Stomach (tissue), 9 donors: ENCODE data around the gene FAN1. TPM values are rescaled to one million over a fixed set of nuclear protein-coding genes. Genes with fewer than 3 reads are reported as not detected.
A peak's percentile ranks its signal among the peaks of the same experiment; 100 is the strongest.

ENCODE experiments used
- DNase-seq, 2 donors: peaks; one replicate each; pipeline versions ENCODE4 v3.0.0 to v3.0.0-alpha.2; 2013 to 2019
- H3K27ac ChIP-seq, 5 donors: fragments of 200-600 bp in 4 of 5; sonication (generic) in 4 of 5; one replicate each; pipeline ENCODE4 v1.5.1; 2013 to 2019; ENCODE audit warnings: mild to moderate bottlenecking in 1 of 5, moderate library complexity in 1 of 5
- H3K27me3 ChIP-seq, 3 donors: fragments of 200-600 bp; sonication (generic); one replicate each; pipeline ENCODE4 v1.5.1; 2017 to 2019; ENCODE audit warnings: mixed run types in 1 of 3
- H3K36me3 ChIP-seq, 4 donors: fragments of 200-600 bp; sonication (generic); 1 replicate in 3 of 4; 2 replicates in 1 of 4; pipeline ENCODE4 v1.5.1; 2016 to 2019
- H3K4me1 ChIP-seq, 4 donors: fragments of 200-600 bp; sonication (generic); one replicate each; pipeline ENCODE4 v1.5.1; 2016 to 2019
- H3K4me3 ChIP-seq, 4 donors: fragments of 200-600 bp; sonication (generic) in 3 of 4; one replicate each; pipeline ENCODE4 v1.5.1; 2016 to 2019; ENCODE audit warnings: mild to moderate bottlenecking in 1 of 4
- H3K9me3 ChIP-seq, 4 donors: fragments of 200-600 bp; sonication (generic); one replicate each; pipeline ENCODE4 v1.5.1; 2016 to 2019
- EP300 ChIP-seq: sonication (generic); formaldehyde crosslinking; IDR thresholded peaks from one replicate; pipeline ENCODE4 v1.6.1; 2017; ENCODE audit warnings: antibody characterized with exemption
- POLR2A ChIP-seq, 4 donors: fragments of 450-650 bp; IDR thresholded peaks; one replicate each; pipeline ENCODE4 v1.6.1; 2016; ENCODE audit warnings: antibody characterized with exemption in 4 of 4, control low read depth in 2 of 4, mild to moderate bottlenecking in 1 of 4, moderate library complexity in 1 of 4
- POLR2AphosphoS5 ChIP-seq, 3 donors: sonication (generic); formaldehyde crosslinking; IDR thresholded peaks; one replicate each; pipeline ENCODE4 v1.6.1; 2016; ENCODE audit warnings: antibody characterized with exemption in 3 of 3
- WGBS, 5 donors: extraction: QIAGEN DNeasy Blood & Tissue Kit in 3 of 5; methylation state at CpG; one replicate each; pipeline versions ENCODE4 v1.1.5 to v1.1.7; 2013 to 2018; 5-methylcytosine and 5-hydroxymethylcytosine counted together
- intact Hi-C: fragments of 100-400 bp; cut with DNase I; formaldehyde crosslinking; loops from one replicate; pipeline ENCODE4 v1.15.1; 2023; ENCODE audit warnings: low total_unique reads
- polyA plus RNA-seq, 3 donors: library from polyadenylated mRNA; stranded (reverse); fragments of 200-250 nt; gene quantifications; one replicate each; pipeline ENCODE4 v1.2.3, GENCODE V29; 2013
- total RNA-seq, 5 donors: library from RNA; depleted of rRNA; stranded (reverse); fragments of >200 nt; gene quantifications; one replicate each; pipeline versions ENCODE4 v1.1.0 to v1.2.3, GENCODE V29; 2014 to 2016
- TF ChIP-seq, protein P1 (sequence below), 7 experiments: fragments of 450-650 bp in 4 of 7; fragments of 200-600 bp in 3 of 7; sonication (generic) in 3 of 7; IDR thresholded peaks; one replicate each; pipeline ENCODE4 v1.5.1; 2016 to 2019; ENCODE audit warnings: antibody characterized with exemption in 7 of 7, control low read depth in 2 of 7, mild to moderate bottlenecking in 1 of 7
- donor health status: healthy with polysubstance abuse.
- donor health status: Bipolar disorder and iron deficiency.
- donor health status: healthy.

FAN1 gene
- total and polyA plus RNA-seq, 8 donors = 5.7 to 83.0 (median 20.1) TPM

DNA sequence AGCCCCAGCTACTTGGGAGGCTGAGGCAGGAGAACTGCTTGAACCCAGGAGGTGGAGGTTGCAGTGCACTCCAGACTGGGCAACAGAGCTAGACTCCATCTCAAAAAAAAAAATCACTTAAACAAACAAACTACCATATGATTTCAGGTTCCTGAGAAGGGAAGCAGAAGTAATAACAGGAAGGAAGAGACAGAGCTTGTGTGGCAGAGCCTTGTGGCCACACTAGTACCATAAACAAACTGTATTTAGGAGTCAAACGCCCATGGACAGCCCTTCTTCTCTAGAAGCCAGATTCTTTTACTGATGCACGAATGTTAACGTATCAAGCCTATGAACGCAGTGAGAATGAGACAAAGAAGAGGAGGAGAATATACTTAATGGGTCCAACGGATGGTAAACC is 75.7 kb downstream of the FAN1 start:
- TF ChIP-seq POLR2AphosphoS5 (IDR thresholded peaks at IDR 0.05) (no peak), EP300 (no peak), POLR2A (IDR thresholded peaks at IDR 0.05) (no peak)
- TF ChIP-seq, protein P1, sequence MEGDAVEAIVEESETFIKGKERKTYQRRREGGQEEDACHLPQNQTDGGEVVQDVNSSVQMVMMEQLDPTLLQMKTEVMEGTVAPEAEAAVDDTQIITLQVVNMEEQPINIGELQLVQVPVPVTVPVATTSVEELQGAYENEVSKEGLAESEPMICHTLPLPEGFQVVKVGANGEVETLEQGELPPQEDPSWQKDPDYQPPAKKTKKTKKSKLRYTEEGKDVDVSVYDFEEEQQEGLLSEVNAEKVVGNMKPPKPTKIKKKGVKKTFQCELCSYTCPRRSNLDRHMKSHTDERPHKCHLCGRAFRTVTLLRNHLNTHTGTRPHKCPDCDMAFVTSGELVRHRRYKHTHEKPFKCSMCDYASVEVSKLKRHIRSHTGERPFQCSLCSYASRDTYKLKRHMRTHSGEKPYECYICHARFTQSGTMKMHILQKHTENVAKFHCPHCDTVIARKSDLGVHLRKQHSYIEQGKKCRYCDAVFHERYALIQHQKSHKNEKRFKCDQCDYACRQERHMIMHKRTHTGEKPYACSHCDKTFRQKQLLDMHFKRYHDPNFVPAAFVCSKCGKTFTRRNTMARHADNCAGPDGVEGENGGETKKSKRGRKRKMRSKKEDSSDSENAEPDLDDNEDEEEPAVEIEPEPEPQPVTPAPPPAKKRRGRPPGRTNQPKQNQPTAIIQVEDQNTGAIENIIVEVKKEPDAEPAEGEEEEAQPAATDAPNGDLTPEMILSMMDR (IDR thresholded peaks at IDR 0.05) = no peak
- WGBS, 5 donors = 88 to 92% (median 89%) methylated on average over 5 of the region's 5 CpGs
- H3K9me3 ChIP-seq = no peaks in the 10 kb centered on the region
- H3K4me3 ChIP-seq = no peak overlapping the region
- no peak for DNase-seq
- peaks cover 6 to 52% (median 36%) of the 10 kb centered on the region in 4 donors for H3K36me3 ChIP-seq
- H3K4me1 ChIP-seq = peaks cover 4 to 65% (median 35%) of the 10 kb centered on the region in 4 donors
- no peaks in the 10 kb centered on the region for H3K27me3 ChIP-seq
- intact Hi-C loops = no loop called here
- H3K27ac ChIP-seq = no peak overlapping the region

DNA sequence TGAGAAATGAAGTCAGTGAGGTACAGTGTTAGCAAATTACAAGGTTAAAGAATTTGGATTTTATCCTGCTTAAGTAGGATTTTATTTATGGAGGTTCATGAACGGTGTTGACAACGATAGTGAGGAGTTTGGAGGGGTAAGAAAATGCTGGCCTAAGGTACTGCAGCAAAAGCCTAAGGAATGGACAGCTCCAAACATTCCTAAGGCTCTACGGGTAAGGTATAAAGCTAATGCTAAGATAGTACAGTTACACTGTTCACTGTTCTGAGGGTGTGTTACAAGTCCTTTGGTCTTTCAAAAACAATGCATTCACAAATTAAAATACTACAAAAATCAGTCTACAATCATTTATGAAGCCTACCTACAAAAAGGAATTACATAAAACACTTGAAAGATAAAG is 80.4 kb downstream of the FAN1 start:
- WGBS, 5 donors = 66 to 79% (median 74%) methylated on average over 3 of the region's 3 CpGs
- intact Hi-C loops = no loop called here
- peaks cover 0 to 56% (median 39%) of the 10 kb centered on the region in 4 donors for H3K36me3 ChIP-seq
- H3K27ac ChIP-seq = peak overlapping the region in 2 of 5 donors; percentile 41 to 49
- DNase-seq = no peak
- no peak for TF ChIP-seq POLR2AphosphoS5 (IDR thresholded peaks at IDR 0.05)
- no peaks in the 10 kb centered on the region for H3K27me3 ChIP-seq
- H3K9me3 ChIP-seq = no peaks in the 10 kb centered on the region
- H3K4me1 ChIP-seq = peaks cover 32 to 87% (median 56%) of the 10 kb centered on the region in 4 donors
- H3K4me3 ChIP-seq = peak overlapping the region in 1 of 4 donors; percentile 9

DNA sequence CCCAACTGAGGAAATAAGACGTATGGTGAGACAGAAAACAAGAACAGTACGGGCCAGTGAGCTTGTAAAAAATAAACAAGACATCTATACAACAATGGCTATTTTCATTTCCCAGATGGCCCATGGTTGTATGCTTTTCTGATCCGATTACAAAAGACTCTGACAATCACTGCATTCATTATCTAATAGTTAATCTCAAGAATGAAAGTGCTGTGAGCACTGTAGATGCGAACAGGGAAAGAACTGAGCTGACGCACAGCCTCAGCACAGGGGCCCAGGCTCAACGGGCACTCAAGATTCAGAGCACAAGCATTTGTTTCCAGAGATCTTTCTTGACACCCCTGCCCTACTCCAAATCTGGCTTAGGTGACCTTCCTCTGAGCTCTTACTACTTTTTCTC is 80.8 kb downstream of the FAN1 start:
- no peak for TF ChIP-seq POLR2A (IDR thresholded peaks at IDR 0.05)
- no peak for TF ChIP-seq POLR2AphosphoS5 (IDR thresholded peaks at IDR 0.05)
- no peak for TF ChIP-seq EP300
- TF ChIP-seq, protein P1 (IDR thresholded peaks at IDR 0.05) = no peak
- Histone ChIP-seq H3K9me3 (no peaks in the 10 kb centered on the region), H3K36me3 (peaks cover 0 to 52% (median 37%) of the 10 kb centered on the region in 4 donors), H3K27me3 (no peaks in the 10 kb centered on the region), H3K4me1 (peaks cover 32 to 87% (median 58%) of the 10 kb centered on the region in 4 donors), H3K27ac (peak overlapping the region in 3 of 5 donors; percentile 24 to 49 (median 41)), H3K4me3 (peak overlapping the region in 1 of 4 donors; percentile 9)
- DNase-seq = peak in 1 of 2 donors; percentile 12
- WGBS, 5 donors = 27 to 46% (median 33%) methylated on average over 6 of the region's 6 CpGs
- intact Hi-C loops = no loop called here

DNA sequence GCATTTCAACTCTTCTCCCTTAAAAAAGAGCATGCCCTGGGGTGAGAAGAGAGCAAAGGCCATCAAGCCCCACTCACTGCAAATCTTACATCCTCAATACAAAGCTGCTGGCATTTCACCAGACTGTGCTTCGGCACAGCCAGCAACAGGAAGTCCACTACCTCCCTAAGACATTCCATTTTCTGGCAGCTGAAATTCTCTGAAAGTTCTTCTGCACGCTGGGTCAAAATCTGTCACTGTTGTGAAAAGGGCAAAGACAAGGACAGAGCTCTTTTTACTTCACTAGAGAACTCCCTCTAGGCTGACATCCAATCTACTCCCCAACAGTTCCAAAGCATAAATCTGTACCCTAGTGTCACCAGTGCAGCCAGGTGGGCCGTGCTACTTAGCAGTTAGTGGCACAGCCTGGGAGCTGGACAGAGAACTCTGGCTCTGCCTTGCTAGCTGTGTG is 81.4 kb downstream of the FAN1 start:
- Histone ChIP-seq H3K27me3 (no peaks in the 10 kb centered on the region), H3K27ac (peak overlapping the region in 4 of 5 donors; percentile 23 to 49 (median 32)), H3K36me3 (peaks cover 0 to 46% (median 32%) of the 10 kb centered on the region in 4 donors), H3K4me1 (peaks cover 32 to 87% (median 61%) of the 10 kb centered on the region in 4 donors), H3K9me3 (no peaks in the 10 kb centered on the region), H3K4me3 (peak overlapping the region in 1 of 4 donors; percentile 9)
- intact Hi-C loops = no loop called here
- no peak for TF ChIP-seq POLR2AphosphoS5 (IDR thresholded peaks at IDR 0.05)
- TF ChIP-seq POLR2A (IDR thresholded peaks at IDR 0.05) = no peak
- no peak for TF ChIP-seq EP300
- TF ChIP-seq, protein P1 (IDR thresholded peaks at IDR 0.05) = no peak
- WGBS, 5 donors = 22 to 42% (median 34%) methylated on average over 3 of the region's 3 CpGs
- DNase-seq = peak in 1 of 2 donors; percentile 24

DNA sequence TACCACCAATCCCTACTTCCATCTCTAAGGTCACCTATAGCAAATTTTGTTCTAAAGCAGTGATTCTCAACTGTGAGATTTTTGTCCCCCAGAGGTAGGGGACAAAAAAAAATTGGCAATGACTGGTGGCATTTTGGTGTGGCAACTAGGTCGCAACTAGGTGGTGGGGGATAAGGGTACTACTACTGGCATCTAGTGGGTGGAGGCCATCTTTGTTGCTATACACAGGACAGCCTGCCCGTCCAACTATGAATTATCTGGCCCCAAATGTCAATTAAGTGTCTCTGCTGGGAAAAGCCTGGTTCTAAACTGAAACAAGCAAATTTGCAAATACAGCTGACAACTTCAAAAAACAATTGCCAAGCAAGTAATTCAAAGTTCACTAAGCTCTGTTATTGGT is 86.3 kb downstream of the FAN1 start:
- TF ChIP-seq, protein P1 (IDR thresholded peaks at IDR 0.05) = no peak
- no peak for TF ChIP-seq POLR2A (IDR thresholded peaks at IDR 0.05)
- no peak for TF ChIP-seq EP300
- TF ChIP-seq POLR2AphosphoS5 (IDR thresholded peaks at IDR 0.05) = no peak
- peak overlapping the region; percentile 8 to 97 (median 94) for H3K27ac ChIP-seq
- no peaks in the 10 kb centered on the region for H3K27me3 ChIP-seq
- DNase-seq = peak in 1 of 2 donors; percentile 36
- intact Hi-C loops = no loop called here
- H3K36me3 ChIP-seq = peaks cover 0 to 18% (median 14%) of the 10 kb centered on the region in 4 donors
- 38 to 58% (median 44%) methylated on average over 2 of the region's 2 CpGs for WGBS, 5 donors
- peak overlapping the region; percentile 74 to 96 (median 89) for H3K4me3 ChIP-seq
- H3K9me3 ChIP-seq = no peaks in the 10 kb centered on the region
- peaks cover 23 to 61% (median 46%) of the 10 kb centered on the region in 4 donors for H3K4me1 ChIP-seq
